Prostate gland (tissue), 2 donors: ENCODE measurements around the gene PLPP6.

ENCODE experiments used
- CTCF ChIP-seq, 4 experiments: fragments of 200-600 bp in 2 of 4; fragments of 450-650 bp in 2 of 4; sonication (generic) in 2 of 4; IDR thresholded peaks; 1 replicate in 3 of 4; 2 replicates in 1 of 4; pipeline ENCODE4 v1.5.1; 2016 to 2019; ENCODE audit warnings: antibody characterized with exemption in 4 of 4, mild to moderate bottlenecking in 2 of 4, moderate library complexity in 2 of 4
- POLR2A ChIP-seq: fragments of 450-650 bp; IDR thresholded peaks from one replicate; pipeline ENCODE4 v1.6.1; 2016; ENCODE audit warnings: antibody characterized with exemption, mild to moderate bottlenecking

DNA sequence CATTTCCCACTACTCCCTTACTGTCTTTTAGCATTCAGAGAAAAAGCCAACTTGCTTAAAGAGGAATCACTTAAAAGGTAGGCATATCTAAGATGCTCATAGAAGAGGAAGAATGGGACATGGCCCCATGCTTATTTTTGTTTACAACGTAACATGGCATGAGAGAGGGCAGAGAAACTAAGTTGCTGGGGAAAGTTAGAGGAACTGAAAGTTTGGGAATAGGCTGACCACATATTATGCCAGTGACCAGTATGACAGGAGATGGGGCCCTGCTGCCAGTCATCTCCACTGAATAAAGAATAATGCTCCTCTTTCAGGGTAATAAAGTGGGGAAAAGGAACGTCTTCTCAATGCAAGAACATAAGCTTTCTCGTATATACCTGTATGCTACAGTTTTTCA lies 1.9 kb downstream of the PLPP6 start:
- TF ChIP-seq CTCF (IDR thresholded peaks at IDR 0.05) (no peak), POLR2A (no peak)
